RPMI8226 (cell line): ENCODE results near the gene SFMBT1.

ENCODE experiments used
- DNase-seq: peaks from one replicate; pipeline ENCODE4 v3.0.0-alpha.2; 2015

The SFMBT1 gene, protein sequence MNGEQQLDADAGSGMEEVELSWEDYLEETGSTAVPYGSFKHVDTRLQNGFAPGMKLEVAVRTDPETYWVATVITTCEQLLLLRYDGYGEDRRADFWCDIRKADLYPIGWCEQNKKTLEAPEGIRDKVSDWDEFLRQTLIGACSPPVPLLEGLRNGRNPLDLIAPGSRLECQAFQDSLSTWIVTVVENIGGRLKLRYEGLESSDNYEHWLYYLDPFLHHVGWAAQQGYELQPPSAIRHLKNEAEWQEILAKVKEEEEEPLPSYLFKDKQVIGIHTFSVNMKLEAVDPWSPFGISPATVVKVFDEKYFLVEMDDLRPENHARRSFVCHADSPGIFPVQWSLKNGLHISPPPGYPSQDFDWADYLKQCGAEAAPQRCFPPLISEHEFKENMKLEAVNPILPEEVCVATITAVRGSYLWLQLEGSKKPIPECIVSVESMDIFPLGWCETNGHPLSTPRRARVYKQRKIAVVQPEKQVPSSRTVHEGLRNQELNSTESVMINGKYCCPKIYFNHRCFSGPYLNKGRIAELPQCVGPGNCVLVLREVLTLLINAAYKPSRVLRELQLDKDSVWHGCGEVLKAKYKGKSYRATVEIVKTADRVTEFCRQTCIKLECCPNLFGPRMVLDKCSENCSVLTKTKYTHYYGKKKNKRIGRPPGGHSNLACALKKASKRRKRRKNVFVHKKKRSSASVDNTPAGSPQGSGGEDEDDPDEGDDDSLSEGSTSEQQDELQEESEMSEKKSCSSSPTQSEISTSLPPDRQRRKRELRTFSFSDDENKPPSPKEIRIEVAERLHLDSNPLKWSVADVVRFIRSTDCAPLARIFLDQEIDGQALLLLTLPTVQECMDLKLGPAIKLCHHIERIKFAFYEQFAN

DNA sequence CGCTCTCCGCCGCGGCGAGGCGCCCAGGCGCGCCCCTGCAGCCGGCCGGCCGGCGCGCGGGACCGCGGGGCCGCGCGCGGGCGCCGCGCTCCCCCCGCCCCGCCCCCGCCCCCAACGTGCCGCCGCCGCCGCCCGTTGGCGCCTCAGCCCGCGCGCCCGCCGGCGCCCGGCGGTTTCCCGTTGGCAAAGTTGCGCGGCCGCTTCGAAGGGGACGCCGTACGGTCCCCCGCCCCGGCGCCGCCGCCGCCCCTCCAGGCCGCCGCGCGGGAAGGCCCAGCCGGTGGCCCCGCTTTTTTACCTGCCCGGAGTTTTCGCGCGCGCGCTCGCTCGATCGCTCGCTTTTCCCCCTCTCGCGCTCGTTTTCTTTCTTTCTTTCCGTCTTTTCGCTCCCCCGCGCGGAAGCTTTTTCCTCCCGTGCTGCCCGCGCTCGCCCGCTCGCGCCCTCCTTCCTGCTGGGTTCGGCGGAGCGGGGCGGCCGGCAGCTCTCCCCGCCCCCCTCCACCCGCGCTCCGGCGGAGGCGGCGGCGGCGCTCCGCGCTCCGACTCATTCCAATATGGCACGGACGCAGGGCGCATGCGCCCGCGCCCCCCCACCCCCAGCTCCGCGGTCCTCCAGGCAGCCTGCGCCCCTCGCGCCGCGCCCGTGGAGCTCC lies at the start of gene SFMBT1:
Gene SFMBT1 (minus strand): TSS at position 556 of the 653 bp plus-strand sequence. CDS start 76,945 bp downstream, outside the sequence.
- DNase-seq, result peak; percentile 84

DNA sequence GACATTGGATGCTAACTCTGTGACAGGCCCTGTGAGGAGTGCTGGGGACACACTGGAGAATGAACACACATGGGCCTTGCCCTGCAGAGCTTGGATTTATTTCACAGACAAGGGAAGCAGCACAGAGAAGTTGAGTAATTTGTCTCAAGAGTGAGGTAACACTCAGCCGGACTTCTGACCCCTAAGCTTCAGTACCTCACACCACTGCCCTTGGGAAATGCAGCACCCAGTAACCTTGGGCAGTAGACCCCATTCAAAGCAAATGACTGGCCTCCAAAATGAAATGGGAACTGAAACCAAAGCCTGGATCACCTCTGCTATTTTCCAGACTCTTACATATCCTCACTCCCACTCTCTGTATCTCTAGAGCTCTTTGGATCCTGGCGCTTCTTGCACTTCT lies 47.1 kb upstream of the SFMBT1 start:
- no peak for DNase-seq

DNA sequence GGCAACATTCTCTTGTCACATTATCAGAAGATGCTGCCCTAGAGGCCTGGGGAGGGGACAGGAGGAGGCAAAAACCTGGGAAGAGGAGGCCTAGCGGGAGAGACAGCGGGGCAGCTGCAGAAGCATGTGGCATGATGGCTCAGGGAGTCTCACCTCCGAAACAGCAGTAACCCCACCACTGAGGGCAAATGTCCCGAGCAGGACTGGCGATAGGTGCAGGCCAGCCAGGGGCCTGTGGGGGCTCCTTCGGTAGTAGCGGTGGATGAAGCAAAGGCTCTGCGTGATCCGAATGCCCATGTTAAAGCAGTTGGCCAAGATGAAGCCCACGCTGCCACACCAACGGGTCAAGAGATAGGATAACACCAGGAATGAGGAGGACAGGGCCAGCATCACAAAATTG lies 46.3 kb upstream of the SFMBT1 start:
- no peak for DNase-seq

DNA sequence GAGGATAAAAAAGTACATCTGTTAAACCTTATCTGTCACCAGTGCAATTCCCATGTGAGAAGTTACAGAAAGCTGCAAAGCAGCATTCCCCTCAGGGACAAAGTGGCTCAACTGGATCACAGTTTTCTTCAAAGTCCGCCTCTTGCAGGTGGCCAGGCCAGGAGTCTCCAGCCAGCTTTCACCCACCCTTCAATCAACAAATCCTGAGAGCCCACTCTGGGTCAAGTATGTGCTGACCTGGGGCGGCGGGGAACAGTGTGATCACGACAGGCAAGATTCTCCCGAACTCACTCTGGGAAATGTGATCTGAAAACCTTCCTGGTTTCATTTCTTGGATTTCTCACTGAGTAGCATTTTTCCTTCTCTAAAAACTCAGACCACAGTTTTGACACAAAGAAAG lies 45.1 kb upstream of the SFMBT1 start:
- DNase-seq, result no peak

DNA sequence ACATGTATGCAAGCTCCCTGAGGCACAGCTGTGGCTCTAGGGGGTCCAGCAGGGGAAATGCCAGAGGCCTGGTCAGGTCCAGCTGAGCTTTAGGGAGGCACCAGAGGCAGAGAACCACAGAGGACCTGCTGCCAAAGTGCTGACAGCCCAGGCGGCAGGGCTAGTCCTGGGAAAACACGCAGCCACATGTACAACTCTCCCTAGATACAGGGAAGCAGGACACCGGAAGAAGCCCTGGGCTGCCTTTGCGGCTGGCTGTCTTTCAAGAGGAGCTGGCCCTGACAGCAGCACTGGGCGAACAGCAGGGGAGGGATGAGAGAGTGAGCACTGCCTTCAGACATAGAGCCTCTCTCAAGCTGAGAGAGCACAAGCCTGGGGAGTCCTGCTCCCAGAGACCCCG lies 43.6 kb upstream of the SFMBT1 start:
- no peak for DNase-seq

DNA sequence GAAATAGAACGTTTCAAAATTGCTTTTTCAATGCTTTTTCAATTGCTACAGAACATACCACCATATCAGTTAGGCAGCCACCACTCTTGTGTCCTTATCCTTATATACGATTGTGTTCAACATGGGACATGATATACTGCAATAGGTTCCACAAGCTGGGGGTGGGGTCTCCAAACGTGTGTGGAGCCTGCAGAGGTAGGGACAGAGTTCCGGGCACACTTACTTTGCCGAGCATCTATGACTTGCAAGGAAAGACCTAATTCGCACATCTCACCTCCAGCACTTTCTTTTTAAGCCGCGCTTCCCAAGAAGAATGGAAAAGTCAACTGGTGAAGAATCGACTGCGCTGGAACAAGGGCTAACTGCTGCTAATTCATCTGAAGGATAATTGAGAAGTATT lies 39.6 kb upstream of the SFMBT1 start:
- DNase-seq, result no peak

DNA sequence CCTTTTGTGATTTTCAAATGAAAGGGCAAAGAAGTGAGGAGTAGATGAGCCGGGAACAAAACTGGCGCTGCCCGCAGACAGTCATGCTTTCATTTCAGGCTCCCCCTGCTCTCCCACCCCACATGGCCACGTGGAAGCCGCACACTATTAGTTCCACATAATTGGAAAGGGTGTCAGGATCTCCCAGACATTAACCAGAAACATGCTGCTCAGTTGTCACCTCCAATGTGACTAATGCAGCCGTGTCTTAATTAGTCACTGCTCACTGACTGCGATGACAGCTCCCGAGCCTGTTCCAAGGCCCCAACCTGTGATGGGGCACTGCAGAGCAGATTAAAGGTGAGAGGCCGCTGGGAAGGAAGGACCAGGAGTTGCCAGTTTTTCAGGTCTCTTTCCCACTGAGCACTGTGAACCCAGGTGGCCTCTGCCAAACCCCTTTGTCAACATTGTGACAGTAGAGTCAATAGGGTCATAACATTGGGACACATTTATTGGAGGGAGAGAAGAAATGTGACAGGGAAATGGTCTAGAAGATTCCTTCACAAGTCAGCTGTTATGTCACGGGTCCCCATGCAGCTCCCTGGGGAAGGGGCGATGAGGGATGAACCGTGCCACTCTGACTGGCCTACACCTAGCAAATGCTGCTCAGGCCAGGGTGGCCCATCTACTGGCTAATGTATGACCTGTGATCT lies 38.6 kb upstream of the SFMBT1 start:
- no peak for DNase-seq

DNA sequence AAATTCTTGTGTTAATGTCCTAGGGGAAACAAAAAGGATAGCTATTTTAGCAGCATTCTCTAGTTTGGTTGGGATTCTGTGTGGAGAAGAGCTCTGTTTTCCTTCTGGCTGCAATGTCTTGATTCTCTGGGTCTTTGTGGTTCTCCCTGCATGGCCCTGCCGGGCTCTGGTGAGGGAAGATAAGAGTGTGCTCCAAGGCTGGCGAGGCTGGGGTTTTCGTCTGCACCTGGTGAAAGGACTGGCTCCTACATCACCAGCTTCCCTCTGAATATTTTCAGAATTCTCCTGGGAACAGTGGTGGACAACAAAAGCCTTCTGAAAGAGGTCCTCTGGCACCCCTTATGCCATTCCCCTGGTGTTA lies 38.1 kb upstream of the SFMBT1 start:
- no peak for DNase-seq

DNA sequence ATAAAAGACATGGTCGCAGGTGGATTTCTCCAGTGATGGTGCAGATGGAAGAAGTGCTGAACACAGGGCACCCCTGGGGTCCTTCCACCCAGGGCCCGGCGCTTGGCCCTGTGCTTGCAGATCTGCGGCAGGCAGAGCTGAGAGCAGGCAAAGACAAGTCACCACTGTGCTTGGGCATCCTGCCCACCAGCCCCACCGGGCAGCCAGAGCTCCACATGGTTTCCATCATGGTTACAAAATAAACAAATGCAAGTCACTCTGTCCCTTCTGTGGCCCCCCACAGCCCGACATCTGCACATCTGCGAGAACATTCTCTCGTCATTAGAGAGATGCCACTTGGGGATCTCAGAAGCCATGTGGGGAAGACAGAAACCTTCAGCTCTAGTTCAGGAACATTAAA lies 37.6 kb upstream of the SFMBT1 start:
- DNase-seq, result no peak

DNA sequence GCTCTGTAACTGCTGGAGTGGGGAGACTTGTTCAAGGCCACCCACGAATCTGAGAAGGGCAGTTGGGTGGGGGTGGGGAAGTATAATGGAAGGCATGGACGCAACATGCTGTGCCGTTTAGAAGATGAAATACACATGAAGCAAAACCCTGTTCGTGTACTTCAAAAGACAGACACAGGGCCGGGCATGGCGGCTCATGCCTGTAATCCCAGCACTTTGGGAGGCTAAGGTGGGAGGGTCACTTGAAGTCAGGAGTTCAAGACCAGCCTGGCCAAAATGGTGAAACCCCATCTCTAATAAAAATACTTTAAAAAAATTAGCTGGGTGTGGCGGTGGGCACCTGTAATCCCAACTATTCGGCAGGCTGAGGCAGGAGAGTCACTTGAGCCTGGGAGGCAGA lies 36.9 kb upstream of the SFMBT1 start:
- no peak for DNase-seq

DNA sequence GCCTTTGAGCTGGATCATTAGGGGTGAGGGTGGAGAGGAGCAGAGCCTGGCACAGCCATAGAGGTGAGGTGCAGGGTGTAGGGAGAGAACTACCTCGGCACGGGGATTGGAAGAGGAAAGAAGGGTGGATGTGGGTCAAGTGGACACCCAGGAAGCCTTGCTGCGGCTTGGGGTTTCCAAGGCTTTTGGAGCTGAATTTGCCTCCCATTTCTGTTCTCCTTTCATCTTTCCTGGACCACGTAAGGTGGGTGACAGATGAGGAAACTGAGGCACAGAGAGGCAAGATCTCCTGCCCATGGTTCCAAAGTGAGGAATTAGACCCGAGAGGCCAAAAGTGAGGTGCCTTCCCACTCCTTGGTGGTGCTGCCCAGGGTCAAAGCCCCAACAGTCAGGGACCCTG lies 35.4 kb upstream of the SFMBT1 start:
- no peak for DNase-seq

DNA sequence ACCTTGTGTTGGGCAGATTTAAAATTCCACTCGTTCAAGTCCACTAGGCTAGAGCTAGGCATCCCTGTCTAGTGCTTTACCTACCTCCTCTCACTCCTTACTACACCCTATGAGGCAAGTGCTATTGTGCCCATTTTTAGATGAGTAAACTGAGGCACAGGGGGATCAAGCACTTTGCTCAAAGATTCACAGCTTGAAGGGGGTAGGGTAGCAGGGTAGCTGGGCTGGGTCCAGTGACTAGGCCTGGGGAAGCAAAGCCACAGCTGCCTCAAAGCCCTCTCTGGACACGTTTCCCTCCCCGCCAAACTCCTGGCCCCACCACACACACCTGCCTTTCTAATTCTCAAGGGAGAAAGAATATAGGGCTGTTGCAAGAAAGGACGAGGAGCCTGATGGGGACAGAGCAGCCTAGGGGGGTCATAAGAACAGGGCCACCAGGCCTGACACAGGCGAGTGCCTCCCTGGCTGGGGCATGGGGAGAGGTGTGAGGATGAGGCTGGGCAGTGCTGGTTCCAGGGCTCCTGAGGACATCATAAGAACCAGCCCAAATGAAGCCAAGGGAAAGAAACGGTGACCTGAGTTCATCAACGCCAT lies 34.8 kb upstream of the SFMBT1 start:
- DNase-seq, result no peak

DNA sequence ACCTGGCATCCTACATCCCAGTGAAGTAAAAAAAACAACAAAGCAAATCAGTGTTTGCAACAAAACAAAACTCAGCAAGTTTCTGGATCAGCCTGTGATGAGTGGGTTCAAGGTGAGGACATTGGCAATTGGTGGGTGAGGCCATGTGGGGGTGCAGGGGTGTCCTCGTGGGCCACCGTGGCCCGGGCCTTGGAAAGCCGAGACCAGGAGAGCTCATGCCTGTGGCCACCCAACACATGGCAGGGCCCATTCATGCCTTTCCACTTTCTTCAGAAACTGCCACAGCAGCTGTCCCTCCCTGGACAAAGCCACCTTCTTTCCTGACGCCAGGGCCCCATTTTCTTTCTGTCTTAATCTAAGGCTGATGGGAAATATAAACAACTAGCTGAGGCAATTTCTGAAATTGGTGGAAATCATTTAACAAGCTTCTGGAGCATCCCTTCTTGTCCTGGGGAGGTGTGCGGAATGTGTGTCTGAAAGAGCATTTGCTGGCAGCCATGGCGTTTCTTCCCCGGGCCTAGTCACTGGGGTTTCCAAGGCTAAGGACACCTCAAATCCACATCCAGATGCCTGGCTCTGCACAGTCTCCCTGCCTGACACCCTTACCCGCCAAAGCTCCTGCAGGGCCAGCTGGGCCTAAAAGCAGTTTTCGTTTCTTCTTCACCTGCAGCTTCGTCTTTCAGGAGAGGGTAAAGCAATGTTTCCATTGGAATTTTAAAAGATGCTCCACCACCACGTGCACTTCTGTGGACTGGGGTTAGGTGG lies 34.1 kb upstream of the SFMBT1 start:
- no peak for DNase-seq

DNA sequence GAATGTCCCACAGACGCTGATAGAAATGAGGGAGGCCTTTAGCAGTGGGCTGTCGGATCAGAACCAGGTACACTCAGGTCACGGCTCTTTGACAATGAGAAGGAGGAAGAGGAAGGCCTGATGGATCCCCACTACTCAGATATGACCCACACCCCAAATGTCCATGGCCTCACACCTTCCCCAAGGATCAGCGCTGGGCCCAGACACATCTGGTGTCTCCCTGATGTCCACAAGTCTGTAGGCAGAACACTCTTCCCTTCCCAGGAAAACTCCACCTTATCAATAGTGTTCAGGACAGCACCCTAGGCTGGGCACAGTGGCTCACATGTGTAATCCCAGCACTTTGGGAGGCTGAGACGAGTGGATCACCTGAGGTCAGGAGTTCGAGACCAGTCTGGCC lies 33.3 kb upstream of the SFMBT1 start:
- DNase-seq, result no peak

DNA sequence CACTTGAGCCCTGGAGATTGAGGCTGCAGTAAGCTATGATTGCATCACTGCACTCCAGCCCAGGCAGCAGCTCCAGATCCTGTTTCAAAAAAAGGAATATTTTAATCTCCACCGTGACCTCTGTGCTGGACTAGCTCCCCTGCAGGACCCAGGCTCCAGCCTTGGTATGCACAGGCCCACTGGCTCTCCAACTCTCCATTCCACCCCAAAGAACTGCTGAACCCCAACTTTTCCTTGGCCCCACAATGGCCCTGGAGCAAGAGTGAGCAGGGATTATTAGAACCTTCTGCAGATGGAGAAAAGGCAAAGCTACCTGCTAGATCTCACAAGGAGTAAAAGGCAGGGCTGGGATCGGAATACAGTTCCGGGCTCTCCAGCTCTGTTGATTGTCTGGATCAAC lies 32.8 kb upstream of the SFMBT1 start:
- no peak for DNase-seq

DNA sequence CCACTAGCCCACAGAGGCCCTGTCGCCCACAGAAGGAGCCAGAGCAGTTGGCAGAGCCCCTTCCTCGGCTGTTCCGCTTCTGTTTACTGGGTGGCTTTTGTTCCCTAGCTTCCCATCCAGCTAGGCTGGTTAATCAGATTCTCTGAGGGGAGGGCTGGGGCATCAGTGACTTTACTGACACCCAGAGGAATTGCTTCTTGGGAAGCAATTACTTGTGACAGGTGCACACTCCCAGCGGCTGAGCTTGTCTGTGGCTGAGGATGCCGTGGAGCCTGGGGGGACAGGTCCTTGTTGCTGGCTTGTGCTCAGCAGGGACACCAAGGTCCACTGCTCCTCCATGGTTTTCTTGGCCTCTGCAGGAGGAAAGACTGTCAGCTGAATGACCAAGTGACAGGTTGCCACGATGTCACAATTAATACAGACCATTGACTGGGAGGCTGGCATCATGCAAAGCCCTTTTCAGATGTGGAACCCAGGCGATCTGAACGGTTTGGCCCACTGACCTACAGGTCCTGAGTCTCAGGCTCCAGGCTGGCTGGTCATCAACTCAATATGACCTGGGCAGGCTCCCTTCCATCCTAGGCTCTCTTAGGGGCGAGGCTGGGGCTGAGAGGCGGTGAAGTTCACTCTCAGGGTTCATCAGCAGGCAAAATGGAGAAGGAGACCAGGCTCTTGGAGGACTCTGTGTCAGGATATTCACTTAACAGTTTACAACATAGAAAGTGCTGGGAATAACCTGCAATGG lies 31.8 kb upstream of the SFMBT1 start:
- no peak for DNase-seq

DNA sequence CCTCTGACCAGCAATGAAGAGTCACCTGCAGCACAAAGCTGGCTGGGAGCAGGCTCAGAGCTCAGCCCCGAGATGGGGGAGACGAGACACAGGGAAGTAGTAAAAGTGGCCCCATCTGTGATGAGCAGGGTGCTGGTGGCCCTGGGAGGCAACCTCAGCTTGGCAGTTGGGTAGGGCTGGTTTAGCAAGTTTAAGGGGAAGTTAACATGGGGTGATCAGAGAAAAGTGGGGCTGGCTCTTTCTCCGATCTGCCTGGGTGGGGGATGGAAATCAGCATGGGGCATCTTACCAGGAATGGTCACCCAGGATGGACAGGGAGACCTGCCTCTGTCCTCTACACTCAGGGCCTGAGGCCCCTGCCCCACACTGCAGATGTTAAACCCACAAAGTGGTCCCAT lies 29.9 kb upstream of the SFMBT1 start:
- DNase-seq, result no peak

DNA sequence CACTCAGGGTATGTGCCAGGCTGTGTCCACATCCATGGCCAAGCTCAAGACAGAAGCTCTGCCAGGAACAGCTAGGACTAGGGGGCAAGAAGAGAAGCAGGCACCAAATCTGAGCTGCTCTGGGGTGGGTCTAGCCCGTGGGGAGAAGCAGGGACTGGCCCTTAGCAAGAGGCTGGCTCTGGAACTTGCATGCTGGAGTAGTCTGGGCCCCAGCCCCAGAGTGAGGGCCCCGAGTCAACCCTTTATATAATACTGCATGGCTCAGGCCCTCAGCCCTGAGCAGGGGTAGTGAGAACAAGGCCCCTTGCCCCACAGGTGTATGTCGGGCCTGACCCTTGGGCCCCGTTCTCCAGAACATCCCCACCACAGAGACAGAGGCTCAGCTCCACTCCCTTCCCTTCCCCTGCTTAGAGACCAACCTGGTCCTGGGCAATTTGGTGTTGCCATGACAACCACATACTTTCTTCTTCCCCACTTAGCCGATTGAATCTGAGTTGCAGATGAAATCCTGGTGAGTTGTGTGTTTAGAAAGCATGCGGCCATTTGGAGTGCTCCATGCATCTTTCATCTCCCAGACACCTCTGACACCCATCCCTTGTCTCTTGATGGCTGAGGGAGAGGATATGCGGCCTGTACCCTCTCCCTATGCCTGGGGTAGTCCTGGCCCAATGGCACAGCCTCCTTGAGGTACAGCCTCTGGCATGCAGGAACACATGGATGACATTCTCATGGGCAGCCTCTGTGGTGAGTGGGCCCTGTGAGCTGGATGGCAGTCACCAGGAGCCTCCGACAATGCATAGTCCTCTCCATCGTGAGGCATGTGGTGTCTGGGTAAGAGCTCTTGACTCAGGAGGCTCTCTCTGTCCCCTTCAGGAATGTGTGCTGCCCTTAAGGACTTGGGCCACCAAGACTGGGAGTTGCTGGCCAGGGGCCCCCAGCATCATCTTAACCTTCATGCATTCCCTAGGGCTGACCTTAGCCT lies 29.2 kb upstream of the SFMBT1 start:
- no peak for DNase-seq

DNA sequence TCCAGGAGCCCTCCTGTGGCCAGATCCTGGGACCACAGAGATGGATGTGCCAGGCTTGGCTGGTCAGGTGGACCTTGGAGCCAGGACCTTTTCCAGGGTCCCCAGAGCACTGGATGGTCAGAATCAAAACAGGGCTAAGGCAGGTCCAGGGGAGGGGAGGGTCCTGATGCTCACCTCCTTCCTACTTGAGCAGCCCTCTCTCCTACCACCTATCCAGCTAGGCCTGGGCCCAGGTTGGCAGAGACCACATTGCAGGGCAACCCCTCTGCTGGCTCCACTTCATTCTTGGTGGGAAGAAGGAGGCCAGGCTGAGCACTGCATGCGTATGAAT lies 28.5 kb upstream of the SFMBT1 start:
- no peak for DNase-seq
